DND-41 (cell line): ENCODE data around the gene CFB.
"Not testable (repeated sequence)": the region's sequence is repeated elsewhere in the genome, so short reads cannot be mapped to it uniquely, and the experiment has no call there.

Experiments used
- ATAC-seq: fragments of 200-7000 bp; cut with Tn5 transposase; 3 replicates; pipeline ENCODE4 v1.9.1; 2021; ENCODE audit warnings: low read depth; ENCODE audit not compliant: insufficient read depth
- DNase-seq: peaks from one replicate; pipeline ENCODE4 v3.0.0-alpha.2; 2020
- H2AFZ ChIP-seq: 2 replicates; pipeline ENCODE4 v1.6.0; 2012; ENCODE audit warnings: low read depth, low read length
- H3K27ac ChIP-seq: 2 replicates; pipeline ENCODE4 v1.5.1; 2012; ENCODE audit warnings: low read length, inconsistent platforms
- H3K27me3 ChIP-seq: fragments of 200-600 bp; sonication (generic); 2 replicates; pipeline ENCODE4 v1.6.0; 2012; ENCODE audit warnings: low read length, mild to moderate bottlenecking, inconsistent platforms; ENCODE audit not compliant: insufficient read depth, poor library complexity
- H3K36me3 ChIP-seq: 2 replicates; pipeline ENCODE4 v1.5.1; 2012; ENCODE audit warnings: low read length, inconsistent platforms; ENCODE audit not compliant: insufficient read depth
- H3K4me1 ChIP-seq: 2 replicates; pipeline ENCODE4 v1.5.1; 2012; ENCODE audit warnings: mild to moderate bottlenecking, low read length; ENCODE audit not compliant: insufficient read depth
- H3K4me2 ChIP-seq: 2 replicates; pipeline ENCODE4 v1.6.0; 2012; ENCODE audit warnings: mild to moderate bottlenecking, moderate library complexity, low read length, inconsistent platforms; ENCODE audit not compliant: insufficient read depth
- H3K4me3 ChIP-seq, 2 experiments: fragments of 200-600 bp in 1 of 2; shearing (Covaris generic) in 1 of 2; 2 replicates each; pipeline ENCODE4 v1.5.1; 2012 to 2016; ENCODE audit warnings: inconsistent platforms in 2 of 2, low read length in 2 of 2, mild to moderate bottlenecking in 2 of 2, low read depth in 1 of 2, moderate library complexity in 1 of 2
- H3K79me2 ChIP-seq: 2 replicates; pipeline ENCODE4 v1.6.0; 2012; ENCODE audit warnings: low read length, inconsistent platforms; ENCODE audit not compliant: insufficient read depth
- H3K9ac ChIP-seq: 2 replicates; pipeline ENCODE4 v1.6.0; 2012; ENCODE audit warnings: low read depth, mild to moderate bottlenecking, inconsistent platforms, low read length, moderate library complexity
- H3K9me3 ChIP-seq: 2 replicates; pipeline ENCODE4 v1.5.1; 2012; ENCODE audit warnings: low read length, moderate library complexity, mild to moderate bottlenecking, inconsistent platforms; ENCODE audit not compliant: insufficient read depth, severe bottlenecking
- H4K20me1 ChIP-seq: 2 replicates; pipeline ENCODE4 v1.6.0; 2012; ENCODE audit warnings: low read length; ENCODE audit not compliant: insufficient read depth
- CTCF ChIP-seq: IDR thresholded peaks from 2 replicates; pipeline ENCODE4 v1.5.1; 2012; ENCODE audit warnings: borderline replicate concordance, low read length, moderate library complexity, mild to moderate bottlenecking; ENCODE audit not compliant: poor library complexity, severe bottlenecking; ENCODE audit errors: extremely low read depth
- EZH2 ChIP-seq: IDR thresholded peaks from 3 replicates; pipeline ENCODE4 v1.6.1; 2012; ENCODE audit warnings: borderline replicate concordance, low read depth, mild to moderate bottlenecking, moderate library complexity, low read length, inconsistent platforms; ENCODE audit not compliant: severe bottlenecking

CFB gene

GRCh38 chr6:31908791-31909190, 37.1 kb upstream of the CFB start:
- Histone ChIP-seq H4K20me1 (no peaks in the 10 kb centered on the region), H3K27ac (no peak overlapping the region), H3K27me3 (peaks cover 4% of the 10 kb centered on the region), H2AFZ (no peak overlapping the region), H3K36me3 (no peaks in the 10 kb centered on the region), H3K4me1 (no peaks in the 10 kb centered on the region), H3K4me2 (no peak overlapping the region), H3K9me3 (no peaks in the 10 kb centered on the region), H3K79me2 (no peaks in the 10 kb centered on the region), H3K4me3 (no peak overlapping the region), H3K9ac (no peak overlapping the region)
- no peak for ATAC-seq
- TF ChIP-seq EZH2 (no peak), CTCF (no peak)
- no peak for DNase-seq

- H3K4me1 ChIP-seq, H2AFZ ChIP-seq, H3K4me2 ChIP-seq, H3K27ac ChIP-seq, ATAC-seq, DNase-seq, H3K9me3 ChIP-seq, H3K9ac ChIP-seq, H3K36me3 ChIP-seq, H4K20me1 ChIP-seq, H3K79me2 ChIP-seq, H3K4me3 ChIP-seq, H3K27me3 ChIP-seq: not testable (repeated sequence)
Measured at GRCh38 chr6:31909298-31909697, 36.6 kb upstream of the CFB start.

GRCh38 chr6:31911826-31912585, 33.9 kb upstream of the CFB start:
- no peak overlapping the region for H3K27ac ChIP-seq
- H4K20me1 ChIP-seq: no peaks in the 10 kb centered on the region
- H3K4me1 ChIP-seq: no peaks in the 10 kb centered on the region
- no peak overlapping the region for H2AFZ ChIP-seq
- TF ChIP-seq CTCF: no peak
- TF ChIP-seq EZH2: no peak
- H3K4me2 ChIP-seq: no peak overlapping the region
- H3K4me3 ChIP-seq: no peak overlapping the region
- H3K9me3 ChIP-seq: no peaks in the 10 kb centered on the region
- H3K27me3 ChIP-seq: no peaks in the 10 kb centered on the region
- no peaks in the 10 kb centered on the region for H3K79me2 ChIP-seq
- no peak for DNase-seq
- ATAC-seq: no peak
- no peak overlapping the region for H3K9ac ChIP-seq
- no peaks in the 10 kb centered on the region for H3K36me3 ChIP-seq

GRCh38 chr6:31915351-31915750, 30.5 kb upstream of the CFB start:
- ATAC-seq (no peak), DNase-seq (no peak)
- Histone ChIP-seq H3K27ac (no peak overlapping the region), H3K27me3 (no peaks in the 10 kb centered on the region), H3K9me3 (no peaks in the 10 kb centered on the region), H2AFZ (no peak overlapping the region), H3K79me2 (no peaks in the 10 kb centered on the region), H3K4me3 (no peak overlapping the region), H3K36me3 (no peaks in the 10 kb centered on the region), H3K9ac (no peak overlapping the region), H3K4me2 (no peak overlapping the region), H3K4me1 (no peaks in the 10 kb centered on the region), H4K20me1 (no peaks in the 10 kb centered on the region)
- TF ChIP-seq CTCF: no peak
- no peak for TF ChIP-seq EZH2
